Psoas muscle (tissue), 8 donors: ENCODE data around the gene RAPGEF4. TPM values are rescaled to one million over a fixed set of nuclear protein-coding genes. Genes with fewer than 3 reads are reported as not detected.

Experiments used
- ATAC-seq, 4 donors: fragments of 200-7000 bp; cut with Tn5 transposase; one replicate each; pipeline ENCODE4 v1.9.1; 2020; ENCODE audit warnings: moderate library complexity in 3 of 4, mild to moderate bottlenecking in 2 of 4
- DNase-seq, 2 donors: peaks; one replicate each; pipeline ENCODE4 v3.0.0-alpha.2; 2020
- H3K27ac ChIP-seq: fragments of 200-600 bp; one replicate; pipeline ENCODE4 v1.8.0; 2022
- H3K27me3 ChIP-seq, 3 donors: fragments of 200-600 bp in 1 of 3; one replicate each; pipeline versions ENCODE4 v1.6.1 to v1.8.0; 2013 to 2022; ENCODE audit warnings: low read length in 2 of 3, mild to moderate bottlenecking in 2 of 3, moderate library complexity in 1 of 3; ENCODE audit not compliant: insufficient read depth in 3 of 3
- H3K36me3 ChIP-seq, 2 donors: fragments of 200-600 bp in 1 of 2; one replicate each; pipeline versions ENCODE4 v1.6.1 to v1.8.0; 2013 to 2022; ENCODE audit warnings: low read depth in 1 of 2, mild to moderate bottlenecking in 1 of 2, moderate library complexity in 1 of 2; ENCODE audit not compliant: insufficient read depth in 1 of 2
- H3K4me1 ChIP-seq: fragments of 200-600 bp; one replicate; pipeline ENCODE4 v1.8.0; 2022
- H3K4me3 ChIP-seq: fragments of 200-600 bp; one replicate; pipeline ENCODE4 v1.8.0; 2022; ENCODE audit warnings: mild to moderate bottlenecking
- H3K9me3 ChIP-seq: fragments of 200-600 bp; one replicate; pipeline ENCODE4 v1.8.0; 2022
- CTCF ChIP-seq: fragments of 200-600 bp; IDR thresholded peaks from one replicate; pipeline ENCODE4 v1.8.0; 2022; ENCODE audit warnings: antibody characterized with exemption
- WGBS, 3 donors: extraction: QIAGEN DNeasy Blood & Tissue Kit; methylation state at CpG; one replicate each; pipeline versions ENCODE4 v1.1.6 to v1.1.7; 2013; 5-methylcytosine and 5-hydroxymethylcytosine counted together
- intact Hi-C, 2 donors: fragments of 100-400 bp; cut with DNase I; formaldehyde crosslinking; loops; one replicate each; pipeline versions ENCODE4 v1.11.0 to v1.14.2; 2022
- polyA plus RNA-seq, 3 donors: library from polyadenylated mRNA; stranded (reverse); fragments of 200-250 nt; gene quantifications; one replicate each; pipeline ENCODE4 v1.2.3, GENCODE V29; 2013
- total RNA-seq, 4 donors: library from RNA; stranded (reverse); fragmentation: NEBNext Ultra II Directional in 2 of 4; extraction: Animal tissue kit (Norgen Biotek cat#: 25700) in 2 of 4; gene quantifications; one replicate each; pipeline versions ENCODE4 v1.2.1 to v1.2.4, GENCODE V29; 2021 to 2023
- donor health status: healthy with polysubstance abuse.
- donor health status: DM: no; HTN: no; CAD: no; lungs with moderate emphysema.
- donor health status: Bipolar disorder and iron deficiency.
- donor health status: healthy.
- donor health status: DM: yes; HTN: yes; CAD: no.
- donor health status: DM: no; HTN: no; CAD: no.
- donor health status: DM: no; HTN: no; CAD: no.
- donor health status: DM: yes; HTN: yes; CAD: no.

Gene RAPGEF4
- total and polyA plus RNA-seq, 7 donors: 0.61 to 2.0 (median 0.92) TPM

GRCh38 chr2:172751564-172751963, 15.9 kb downstream of the RAPGEF4 start:
- Histone ChIP-seq H3K27ac (no peak overlapping the region), H3K9me3 (no peaks in the 10 kb centered on the region), H3K4me3 (no peak overlapping the region), H3K36me3 (no peaks in the 10 kb centered on the region), H3K27me3 (no peaks in the 10 kb centered on the region), H3K4me1 (no peaks in the 10 kb centered on the region)
- no peak for TF ChIP-seq CTCF
- DNase-seq (no peak), ATAC-seq (no peak)
- intact Hi-C loops: no loop called here
- 35 to 43% (median 38%) methylated on average over 2 of the region's 2 CpGs for WGBS, 3 donors

- Histone ChIP-seq H3K27me3 (peaks cover 0 to 5% (median 0%) of the 10 kb centered on the region in 3 donors), H3K27ac (no peak overlapping the region), H3K36me3 (no peaks in the 10 kb centered on the region), H3K9me3 (no peaks in the 10 kb centered on the region), H3K4me3 (no peak overlapping the region), H3K4me1 (no peaks in the 10 kb centered on the region)
- DNase-seq (no peak), ATAC-seq (no peak)
- intact Hi-C loops: no loop called here
- WGBS, 3 donors: 80 to 89% (median 82%) methylated on average over 3 of the region's 3 CpGs
- TF ChIP-seq CTCF: no peak
Observed at GRCh38 chr2:172753610-172754009, 18.0 kb downstream of the RAPGEF4 start.

DNA sequence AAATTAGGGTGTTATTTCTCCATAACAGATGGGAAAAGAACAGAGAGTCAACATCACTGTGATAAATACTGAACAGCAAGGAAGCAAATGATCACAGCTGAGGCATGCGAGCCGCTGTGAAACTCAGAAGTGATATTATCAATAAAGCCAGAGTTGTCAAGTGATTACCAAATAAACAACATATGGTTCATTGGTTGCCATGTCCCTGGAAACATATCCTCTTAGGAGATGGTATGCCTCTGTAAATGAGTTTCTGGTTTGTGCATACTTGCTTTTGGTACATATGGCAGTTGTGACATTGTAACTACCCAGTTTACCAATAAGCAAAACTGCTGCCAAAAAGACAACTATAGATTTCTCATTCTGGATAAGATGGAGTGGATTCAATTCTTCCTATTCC, 23.8 kb downstream of the RAPGEF4 start:
- Histone ChIP-seq H3K27ac (no peak overlapping the region), H3K4me3 (no peak overlapping the region), H3K9me3 (no peaks in the 10 kb centered on the region), H3K4me1 (no peaks in the 10 kb centered on the region), H3K27me3 (peaks cover 0 to 6% (median 0%) of the 10 kb centered on the region in 3 donors), H3K36me3 (no peaks in the 10 kb centered on the region)
- 94 to 96% (median 95%) methylated on average over 2 of the region's 2 CpGs for WGBS, 3 donors
- intact Hi-C loops: no loop called here
- ATAC-seq (no peak), DNase-seq (no peak)
- TF ChIP-seq CTCF: no peak

GRCh38 chr2:172761306-172761705, 25.7 kb downstream of the RAPGEF4 start:
- Histone ChIP-seq H3K9me3 (no peaks in the 10 kb centered on the region), H3K27ac (no peak overlapping the region), H3K4me1 (no peaks in the 10 kb centered on the region), H3K36me3 (no peaks in the 10 kb centered on the region), H3K27me3 (peaks cover 0 to 6% (median 0%) of the 10 kb centered on the region in 3 donors), H3K4me3 (no peak overlapping the region)
- 94 to 99% (median 96%) methylated on average over 4 of the region's 4 CpGs for WGBS, 3 donors
- TF ChIP-seq CTCF: no peak
- intact Hi-C loops: no loop called here
- DNase-seq (no peak), ATAC-seq (no peak)

DNA sequence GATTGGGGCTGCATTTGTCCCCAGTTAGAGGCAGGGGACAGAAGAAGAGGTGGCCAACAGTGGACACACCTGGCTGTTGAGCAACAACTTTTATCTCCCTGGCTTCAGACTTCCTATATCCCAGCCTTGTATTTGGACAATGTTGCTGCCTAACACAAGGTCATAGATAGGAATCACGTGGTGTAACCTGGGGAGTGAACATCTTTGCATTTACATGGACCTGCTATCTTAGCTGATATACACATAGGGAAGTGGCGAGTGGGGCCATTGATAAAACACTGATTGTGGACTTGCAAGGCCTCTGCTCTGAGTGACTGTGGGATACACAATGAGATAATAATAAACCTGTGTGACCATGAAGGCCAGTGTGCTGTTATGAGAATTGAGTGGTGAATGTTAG, 26.9 kb downstream of the RAPGEF4 start:
- ATAC-seq (no peak), DNase-seq (no peak)
- peaks cover 0 to 6% (median 0%) of the 10 kb centered on the region in 3 donors for H3K27me3 ChIP-seq
- 75 to 79% (median 79%) methylated on average over 2 of the region's 2 CpGs for WGBS, 3 donors
- H3K4me3 ChIP-seq: no peak overlapping the region
- H3K27ac ChIP-seq: no peak overlapping the region
- no peaks in the 10 kb centered on the region for H3K36me3 ChIP-seq
- H3K4me1 ChIP-seq: no peaks in the 10 kb centered on the region
- no peak for TF ChIP-seq CTCF
- no peaks in the 10 kb centered on the region for H3K9me3 ChIP-seq
- intact Hi-C loops: no loop called here
